Neural crest cell (in vitro differentiated cells): ENCODE data around the gene GNPAT. TPM values are rescaled to one million over a fixed set of nuclear protein-coding genes. Genes with fewer than 3 reads are reported as not detected.

ENCODE experiments used
- DNase-seq: peaks from one replicate; pipeline ENCODE4 v3.0.0; 2021; ENCODE audit warnings: low read depth, mixed read lengths, low spot score
- H3K27ac Mint-ChIP-seq: one replicate; pipeline ENCODE4 v1.8.0; 2021; ENCODE audit warnings: mild to moderate bottlenecking, mixed read lengths; ENCODE audit not compliant: unreplicated experiment
- H3K27me3 Mint-ChIP-seq: 2 replicates; pipeline ENCODE4 v1.8.0; 2021; ENCODE audit warnings: low read depth, mild to moderate bottlenecking, mixed read lengths
- H3K36me3 Mint-ChIP-seq: 2 replicates; pipeline ENCODE4 v1.8.0; 2021; ENCODE audit warnings: low read depth, mild to moderate bottlenecking, mixed read lengths
- H3K4me1 Mint-ChIP-seq: 2 replicates; pipeline ENCODE4 v1.8.0; 2021; ENCODE audit warnings: mixed read lengths
- H3K4me3 Mint-ChIP-seq: one replicate; pipeline ENCODE4 v1.8.0; 2021; ENCODE audit warnings: mild to moderate bottlenecking, mixed read lengths
- H3K9me3 Mint-ChIP-seq: 2 replicates; pipeline ENCODE4 v1.8.0; 2021; ENCODE audit warnings: mixed read lengths
- total RNA-seq: library from RNA; stranded (reverse); gene quantifications from 2 replicates; pipeline ENCODE4 v1.2.1, GENCODE V29; 2021
- TF ChIP-seq, protein P1 (sequence below): fragments of 200-600 bp; sonication (generic); conservative IDR thresholded peaks from 2 replicates; pipeline ENCODE4 v1.5.0; 2021; ENCODE audit warnings: antibody characterized with exemption, mild to moderate bottlenecking

GNPAT gene
- total RNA-seq, 1 donor from 2014 or later: 69.2 TPM

DNA sequence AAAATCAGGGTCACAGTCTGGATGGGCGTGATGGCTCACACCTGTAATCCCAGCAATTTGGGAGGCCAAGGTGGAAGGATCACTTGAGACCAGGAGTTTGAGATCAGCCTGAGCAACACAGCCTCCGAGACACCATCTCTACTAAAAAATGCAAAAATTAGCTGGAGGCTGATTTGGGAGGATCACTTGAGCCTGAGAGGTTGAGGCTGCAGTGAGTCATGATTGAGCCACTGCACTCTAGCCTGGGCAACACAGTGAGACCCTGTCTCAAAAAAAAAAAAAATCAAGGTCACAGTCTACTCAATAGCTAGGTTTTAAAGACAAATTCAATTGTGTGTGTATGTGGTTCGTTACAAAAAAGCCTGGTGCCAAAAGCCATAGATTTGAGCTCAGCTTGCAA is 44.7 kb upstream of the GNPAT start:
- TF ChIP-seq, protein P1, sequence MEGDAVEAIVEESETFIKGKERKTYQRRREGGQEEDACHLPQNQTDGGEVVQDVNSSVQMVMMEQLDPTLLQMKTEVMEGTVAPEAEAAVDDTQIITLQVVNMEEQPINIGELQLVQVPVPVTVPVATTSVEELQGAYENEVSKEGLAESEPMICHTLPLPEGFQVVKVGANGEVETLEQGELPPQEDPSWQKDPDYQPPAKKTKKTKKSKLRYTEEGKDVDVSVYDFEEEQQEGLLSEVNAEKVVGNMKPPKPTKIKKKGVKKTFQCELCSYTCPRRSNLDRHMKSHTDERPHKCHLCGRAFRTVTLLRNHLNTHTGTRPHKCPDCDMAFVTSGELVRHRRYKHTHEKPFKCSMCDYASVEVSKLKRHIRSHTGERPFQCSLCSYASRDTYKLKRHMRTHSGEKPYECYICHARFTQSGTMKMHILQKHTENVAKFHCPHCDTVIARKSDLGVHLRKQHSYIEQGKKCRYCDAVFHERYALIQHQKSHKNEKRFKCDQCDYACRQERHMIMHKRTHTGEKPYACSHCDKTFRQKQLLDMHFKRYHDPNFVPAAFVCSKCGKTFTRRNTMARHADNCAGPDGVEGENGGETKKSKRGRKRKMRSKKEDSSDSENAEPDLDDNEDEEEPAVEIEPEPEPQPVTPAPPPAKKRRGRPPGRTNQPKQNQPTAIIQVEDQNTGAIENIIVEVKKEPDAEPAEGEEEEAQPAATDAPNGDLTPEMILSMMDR: no peak
- DNase-seq: no peak
- Mint-ChIP-seq H3K4me3 (no peak overlapping the region), H3K36me3 (no peaks in the 10 kb centered on the region), H3K27ac (no peak overlapping the region), H3K9me3 (no peaks in the 10 kb centered on the region), H3K27me3 (peaks cover 28% of the 10 kb centered on the region), H3K4me1 (no peaks in the 10 kb centered on the region)

DNA sequence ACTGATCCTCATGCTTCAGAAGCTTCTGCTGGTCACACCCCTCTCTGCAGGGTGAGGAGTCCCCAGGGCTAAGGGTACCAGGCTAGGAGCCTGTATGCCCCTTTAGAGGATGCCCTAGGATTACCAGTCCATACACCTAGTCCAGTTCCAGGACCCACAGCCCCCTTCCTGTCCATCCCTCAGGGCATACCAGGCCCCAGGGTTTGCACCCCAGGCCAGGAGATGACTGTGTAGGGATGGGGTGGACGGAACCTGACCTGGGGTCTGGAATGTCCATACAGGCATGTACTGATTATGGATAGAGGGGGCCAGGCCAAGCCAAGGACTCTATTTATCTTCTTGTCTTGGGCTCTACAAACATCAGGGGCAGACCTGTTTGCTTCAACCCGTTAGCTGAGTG is 44.3 kb upstream of the GNPAT start:
- DNase-seq: no peak
- no peaks in the 10 kb centered on the region for H3K36me3 Mint-ChIP-seq
- H3K9me3 Mint-ChIP-seq: no peaks in the 10 kb centered on the region
- H3K27me3 Mint-ChIP-seq: peaks cover 32% of the 10 kb centered on the region
- H3K4me3 Mint-ChIP-seq: no peak overlapping the region
- H3K27ac Mint-ChIP-seq: no peak overlapping the region
- TF ChIP-seq, protein P1: no peak
- no peaks in the 10 kb centered on the region for H3K4me1 Mint-ChIP-seq

DNA sequence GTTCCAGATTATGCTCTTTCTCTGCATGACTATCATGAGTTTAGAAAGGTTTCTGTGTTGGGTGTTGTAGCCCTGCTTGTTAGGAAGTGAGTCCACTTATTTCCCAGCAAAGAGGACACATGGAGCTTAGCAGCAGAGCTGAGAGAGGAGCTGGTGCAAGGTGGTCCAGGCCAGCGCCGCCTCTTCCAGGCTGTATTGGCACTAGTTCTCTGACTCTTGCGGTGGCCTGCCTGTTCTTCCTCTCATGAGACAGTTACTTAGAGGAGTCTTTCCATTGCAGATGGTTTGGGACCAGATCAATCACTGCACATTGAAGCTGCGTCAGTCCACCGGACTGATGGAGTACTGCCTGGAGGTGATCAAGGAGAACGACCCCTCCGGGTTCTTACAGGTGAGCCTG is 41.1 kb upstream of the GNPAT start:
- H3K27ac Mint-ChIP-seq: no peak overlapping the region
- H3K4me3 Mint-ChIP-seq: no peak overlapping the region
- no peaks in the 10 kb centered on the region for H3K9me3 Mint-ChIP-seq
- TF ChIP-seq, protein P1: no peak
- no peaks in the 10 kb centered on the region for H3K4me1 Mint-ChIP-seq
- H3K27me3 Mint-ChIP-seq: peaks cover 57% of the 10 kb centered on the region
- no peaks in the 10 kb centered on the region for H3K36me3 Mint-ChIP-seq
- DNase-seq: no peak

DNA sequence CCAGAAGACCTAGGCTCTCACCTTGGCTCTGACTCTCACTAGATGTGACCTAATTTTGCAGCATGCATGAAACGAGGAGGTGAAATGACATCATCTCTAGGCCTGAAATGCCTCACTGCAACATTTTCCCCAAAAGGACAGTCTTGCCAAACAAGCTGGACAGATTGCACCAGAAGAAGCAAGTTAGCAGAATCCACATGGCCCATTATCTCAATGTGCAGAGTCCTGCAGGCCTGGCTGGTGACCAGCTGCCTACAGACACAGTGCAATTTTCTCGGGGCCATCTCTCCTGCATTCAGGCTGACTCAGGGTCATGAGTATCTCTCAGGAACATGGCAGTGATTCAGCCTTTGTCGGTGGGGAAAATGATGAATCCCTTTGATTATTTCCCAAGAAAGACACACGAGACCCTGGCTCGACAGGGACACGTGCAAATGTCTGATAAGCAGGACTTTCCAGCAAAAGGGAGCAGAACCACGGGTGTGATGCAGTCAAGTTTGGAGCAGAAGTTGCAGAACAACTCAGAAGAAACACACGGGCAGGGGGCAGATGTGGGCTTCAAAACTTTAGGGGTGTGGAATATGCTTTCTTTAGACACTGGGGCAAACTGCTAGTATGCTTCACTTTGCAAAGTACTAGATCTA is 40.5 kb upstream of the GNPAT start:
- Mint-ChIP-seq H3K27ac (no peak overlapping the region), H3K36me3 (no peaks in the 10 kb centered on the region), H3K27me3 (peaks cover 57% of the 10 kb centered on the region), H3K4me1 (no peaks in the 10 kb centered on the region), H3K9me3 (no peaks in the 10 kb centered on the region), H3K4me3 (no peak overlapping the region)
- DNase-seq: no peak
- TF ChIP-seq, protein P1: no peak

DNA sequence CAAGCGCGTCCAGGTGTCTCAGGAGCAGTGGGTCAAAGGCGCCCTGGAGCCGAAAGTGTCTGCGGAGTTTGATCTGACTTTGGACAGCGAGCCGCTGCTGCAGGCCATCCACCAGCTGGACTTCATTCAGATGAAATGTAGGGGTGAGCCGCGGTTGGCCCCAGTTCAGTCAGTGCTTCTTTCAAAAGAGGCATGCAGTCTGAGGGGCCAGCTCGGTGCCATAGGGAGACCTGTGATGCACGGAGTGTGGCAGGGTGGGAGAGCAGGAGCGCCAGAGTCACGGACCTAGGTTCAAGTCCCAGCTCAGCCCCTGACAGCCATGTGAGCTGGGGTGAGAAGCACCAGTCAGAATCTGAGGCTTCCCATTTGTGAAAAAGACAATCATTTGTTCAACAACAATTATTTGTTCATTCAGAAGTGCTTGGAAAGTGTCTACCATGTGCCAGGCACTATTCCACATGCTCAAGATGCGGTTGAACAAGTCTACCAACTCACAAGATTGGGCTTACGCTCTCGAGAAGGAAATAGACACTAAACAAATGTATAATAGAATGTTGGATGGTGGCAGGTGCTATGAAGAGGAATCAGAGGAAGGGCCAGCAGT is 39.5 kb upstream of the GNPAT start:
- no peaks in the 10 kb centered on the region for H3K4me1 Mint-ChIP-seq
- H3K27me3 Mint-ChIP-seq: peaks cover 54% of the 10 kb centered on the region
- H3K36me3 Mint-ChIP-seq: no peaks in the 10 kb centered on the region
- no peaks in the 10 kb centered on the region for H3K9me3 Mint-ChIP-seq
- TF ChIP-seq, protein P1: no peak
- no peak overlapping the region for H3K27ac Mint-ChIP-seq
- H3K4me3 Mint-ChIP-seq: no peak overlapping the region
- DNase-seq: no peak
